ENCODE measurements around the gene NMT1.
A peak's percentile ranks its signal among the peaks of the same experiment; 100 is the strongest.

Gene NMT1

GRCh38 chr17:45135192-45135977, 74.3 kb downstream of the NMT1 start, which contains the start of gene ACBD4:
Gene ACBD4 (plus strand): TSS chr17:45135687. CDS start chr17:45136145, 458 bp downstream.
- peak; percentile 99 for DNase-seq (ENCODE audit: low spot score)

GRCh38 chr17:45135978-45136791, 75.1 kb downstream of the NMT1 start:
- DNase-seq (ENCODE audit: low spot score): peak; percentile 53

GRCh38 chr17:45136846-45137560, 75.9 kb downstream of the NMT1 start:
- no peak for DNase-seq (ENCODE audit: low spot score)

GRCh38 chr17:45137561-45138305, 76.6 kb downstream of the NMT1 start:
- DNase-seq (ENCODE audit: low spot score): no peak

GRCh38 chr17:45138911-45139532, 77.9 kb downstream of the NMT1 start:
- no peak for DNase-seq (ENCODE audit: low spot score)

DNA sequence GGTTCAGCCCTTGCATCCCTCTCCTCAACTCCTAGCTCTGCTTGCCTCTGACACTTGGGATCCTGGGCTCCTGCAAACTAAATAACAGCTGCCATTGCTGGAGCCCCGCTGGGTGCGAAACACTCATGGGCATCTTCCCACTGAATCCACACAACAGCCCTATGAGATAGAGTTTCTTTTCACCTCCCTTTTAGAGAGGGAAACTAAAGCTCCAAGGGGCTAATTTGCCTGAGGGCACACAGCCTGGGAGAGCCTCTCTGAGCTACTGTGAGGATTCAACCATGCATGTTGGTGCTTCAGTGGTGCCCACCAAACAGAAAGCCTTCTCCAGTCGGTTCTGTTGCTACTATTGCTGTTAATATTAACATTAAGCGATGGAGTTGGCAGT, 78.4 kb downstream of the NMT1 start:
- DNase-seq (ENCODE audit: low spot score): no peak

- DNase-seq (ENCODE audit: low spot score): no peak
Measured at GRCh38 chr17:45143094-45143670, 82.1 kb downstream of the NMT1 start.

DNA sequence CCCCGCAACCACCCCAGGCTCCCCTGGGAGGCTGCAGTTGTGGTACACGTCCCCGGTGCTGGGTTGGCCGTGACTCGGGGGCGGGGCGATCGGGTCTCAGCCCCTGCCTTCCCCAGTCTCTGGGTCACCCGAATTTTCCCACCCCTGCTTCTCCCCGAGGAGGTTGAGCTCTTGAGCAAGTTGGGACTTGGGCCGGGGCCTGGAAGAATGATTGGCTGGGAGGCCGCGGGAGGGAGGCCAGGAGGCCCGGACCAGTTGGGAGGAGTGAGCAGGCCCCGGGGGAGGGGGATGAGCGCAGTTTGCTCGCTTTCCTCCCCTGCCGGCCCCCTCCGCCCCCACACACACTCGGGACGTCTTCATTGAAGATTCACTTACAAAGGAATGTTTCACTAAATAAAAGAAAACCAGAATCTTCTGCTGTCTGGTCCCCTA, 82.7 kb downstream of the NMT1 start:
- DNase-seq (ENCODE audit: low spot score): no peak

DNA sequence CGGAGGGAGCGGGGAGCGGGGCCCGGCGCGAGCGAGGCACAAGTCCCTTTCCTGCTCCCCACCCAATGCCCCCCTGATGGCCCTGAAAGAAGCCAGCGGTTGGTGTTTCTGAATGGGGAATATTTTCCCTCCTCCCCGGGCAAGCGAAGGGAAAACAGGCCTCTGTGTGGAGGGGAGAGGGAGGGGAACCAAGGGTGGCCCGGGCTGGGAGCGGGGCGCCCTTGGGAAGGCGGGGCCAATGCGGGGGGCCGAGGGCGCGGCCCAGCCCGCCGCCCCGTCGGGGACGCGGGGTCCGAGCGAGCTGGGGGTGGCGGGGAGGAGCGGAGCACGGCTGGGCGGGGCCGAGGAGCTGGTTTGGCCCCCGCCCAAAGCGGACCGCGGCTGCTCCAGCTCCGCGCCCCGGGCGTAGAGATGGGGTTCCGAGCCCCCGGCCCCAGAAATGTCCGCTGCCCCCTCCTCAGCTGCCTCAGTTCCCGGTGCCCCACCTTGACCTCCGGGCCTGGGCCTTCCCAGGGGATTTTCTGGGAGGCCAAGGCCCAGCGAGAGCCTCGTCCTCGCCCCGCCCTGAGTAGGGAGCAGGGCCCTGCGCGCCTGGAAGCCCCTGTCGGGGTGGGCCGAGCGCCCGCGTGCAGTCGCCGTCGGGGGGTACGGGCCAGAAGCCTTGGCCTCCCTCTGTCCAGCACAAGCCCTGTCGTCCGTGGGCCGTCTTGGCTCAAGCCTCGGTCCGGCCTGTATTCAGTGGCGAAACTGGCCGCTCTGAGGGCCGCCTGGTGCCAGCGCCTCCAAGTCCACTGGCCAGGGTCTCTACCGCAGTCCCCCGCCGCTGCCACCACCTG, 83.3 kb downstream of the NMT1 start:
- DNase-seq (ENCODE audit: low spot score): no peak

GRCh38 chr17:45145035-45145389, 83.9 kb downstream of the NMT1 start:
- no peak for DNase-seq (ENCODE audit: low spot score)

- DNase-seq (ENCODE audit: low spot score): no peak
Measured at GRCh38 chr17:45146166-45146565, 85.0 kb downstream of the NMT1 start.

DNA sequence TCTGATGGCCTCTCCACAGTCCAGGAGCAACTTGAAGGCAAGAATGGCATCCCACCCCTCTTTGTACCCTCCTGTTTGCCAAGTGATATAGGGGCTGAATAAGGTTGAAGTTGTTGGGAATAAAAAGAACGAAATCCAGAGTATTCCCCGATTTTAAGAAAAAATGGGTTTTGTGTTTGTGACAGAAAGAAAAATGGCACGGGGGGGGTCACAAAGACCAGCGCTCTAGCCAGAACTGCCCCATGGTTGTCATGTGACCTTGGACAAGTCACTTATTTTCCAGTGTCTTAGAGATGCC, 85.4 kb downstream of the NMT1 start:
- no peak for DNase-seq (ENCODE audit: low spot score)

GRCh38 chr17:45146890-45147580, 85.9 kb downstream of the NMT1 start:
- DNase-seq (ENCODE audit: low spot score): peak; percentile 89

- peak; percentile 99 for DNase-seq (ENCODE audit: low spot score)
Measured at GRCh38 chr17:45147581-45148182, 86.6 kb downstream of the NMT1 start.

DNA sequence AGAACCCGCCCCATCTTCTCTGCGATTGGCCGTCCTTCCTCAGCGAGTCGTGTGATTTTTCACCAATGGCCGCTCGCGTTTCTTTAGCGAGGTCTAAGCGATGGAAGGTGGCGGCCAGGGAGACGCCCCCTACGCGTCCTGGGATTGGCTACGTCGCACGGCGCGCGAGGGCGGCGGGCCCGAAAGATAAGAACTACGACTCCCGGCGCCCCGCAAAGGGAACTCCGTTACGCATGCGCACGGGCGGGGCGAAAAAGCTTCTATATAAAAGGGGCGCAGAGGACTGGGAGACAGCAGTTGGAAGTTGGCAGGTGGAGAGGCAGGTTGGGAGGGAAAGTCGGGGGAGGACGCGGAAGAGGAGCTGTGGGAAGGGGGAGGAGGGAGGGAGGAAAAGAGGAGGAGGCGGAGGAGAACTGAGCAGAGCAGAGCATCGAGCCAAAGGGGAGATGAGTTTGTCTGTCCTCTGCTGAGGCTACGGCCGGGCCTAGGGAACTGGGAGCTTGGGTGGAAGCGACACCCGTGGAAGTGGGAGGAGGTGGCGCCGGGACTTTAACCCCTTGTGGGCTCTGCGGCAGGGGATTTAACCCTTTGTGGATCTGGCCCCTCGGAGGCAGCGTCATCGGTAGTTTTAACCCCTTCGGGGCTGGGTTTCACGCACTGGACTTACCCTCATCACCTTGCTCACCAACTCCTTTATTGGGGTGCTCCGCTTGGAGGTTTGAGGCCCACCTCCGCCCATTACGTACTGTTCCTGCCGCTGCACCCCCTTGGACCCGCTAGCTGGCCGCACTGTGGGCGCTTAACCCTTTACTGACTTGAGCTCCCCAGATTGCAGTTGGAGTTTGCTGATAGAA, 87.3 kb downstream of the NMT1 start, which contains the start of gene HEXIM1:
Gene HEXIM1 (plus strand): TSS at position 293 of the 854 bp plus-strand sequence. CDS start 716 bp downstream, outside the sequence.
- DNase-seq (ENCODE audit: low spot score): peak; percentile 100

DNA sequence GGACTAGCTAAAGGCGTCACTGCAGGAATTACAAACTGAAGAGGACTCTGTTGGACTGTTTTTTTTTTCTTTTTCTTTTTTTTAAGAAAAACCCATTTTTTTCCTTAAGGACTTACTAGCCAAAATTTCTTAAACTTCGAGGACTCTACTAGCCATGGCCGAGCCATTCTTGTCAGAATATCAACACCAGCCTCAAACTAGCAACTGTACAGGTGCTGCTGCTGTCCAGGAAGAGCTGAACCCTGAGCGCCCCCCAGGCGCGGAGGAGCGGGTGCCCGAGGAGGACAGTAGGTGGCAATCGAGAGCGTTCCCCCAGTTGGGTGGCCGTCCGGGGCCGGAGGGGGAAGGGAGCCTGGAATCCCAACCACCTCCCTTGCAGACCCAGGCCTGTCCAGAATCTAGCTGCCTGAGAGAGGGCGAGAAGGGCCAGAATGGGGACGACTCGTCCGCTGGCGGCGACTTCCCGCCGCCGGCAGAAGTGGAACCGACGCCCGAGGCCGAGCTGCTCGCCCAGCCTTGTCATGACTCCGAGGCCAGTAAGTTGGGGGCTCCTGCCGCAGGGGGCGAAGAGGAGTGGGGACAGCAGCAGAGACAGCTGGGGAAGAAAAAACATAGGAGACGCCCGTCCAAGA, 88.0 kb downstream of the NMT1 start:
- peak; percentile 91 for DNase-seq (ENCODE audit: low spot score)

Data from SK-N-DZ (cell line).